Heart left ventricle (tissue), 16 donors: ENCODE measurements around the gene ZNF80. TPM values are rescaled to one million over a fixed set of nuclear protein-coding genes. Genes with fewer than 3 reads are reported as not detected.
A peak's percentile ranks its signal among the peaks of the same experiment; 100 is the strongest.

ENCODE experiments used
- ATAC-seq, 4 donors: fragments of 200-7000 bp; cut with Tn5 transposase; one replicate each; pipeline ENCODE4 v1.9.1; 2020 to 2022; ENCODE audit warnings: moderate library complexity in 4 of 4, mild to moderate bottlenecking in 3 of 4, moderate number of reproducible peaks in 1 of 4
- DNase-seq, 5 donors: peaks; one replicate each; pipeline ENCODE4 v3.0.0-alpha.2; 2020
- H3K27ac ChIP-seq, 12 donors: fragments of 200-600 bp; sonication (generic) in 4 of 12; one replicate each; pipeline versions ENCODE4 v1.5.0 to v1.8.0; 2016 to 2022; ENCODE audit warnings: mild to moderate bottlenecking in 2 of 12
- H3K27me3 ChIP-seq, 9 donors: fragments of 200-600 bp; sonication (generic) in 2 of 9; one replicate each; pipeline versions ENCODE4 v1.5.1 to v1.8.0; 2016 to 2022; ENCODE audit warnings: mild to moderate bottlenecking in 3 of 9
- H3K36me3 ChIP-seq, 9 donors: fragments of 200-600 bp; sonication (generic) in 2 of 9; one replicate each; pipeline versions ENCODE4 v1.5.0 to v1.8.0; 2018 to 2022; ENCODE audit warnings: mild to moderate bottlenecking in 2 of 9
- H3K4me1 ChIP-seq, 12 donors: fragments of 200-600 bp; sonication (generic) in 4 of 12; one replicate each; pipeline versions ENCODE4 v1.5.0 to v1.8.0; 2016 to 2022; ENCODE audit warnings: mild to moderate bottlenecking in 3 of 12
- H3K4me3 ChIP-seq, 12 donors: fragments of 200-600 bp; sonication (generic) in 4 of 12; one replicate each; pipeline versions ENCODE4 v1.5.0 to v1.8.0; 2017 to 2022; ENCODE audit warnings: mild to moderate bottlenecking in 9 of 12, moderate library complexity in 4 of 12
- H3K9me3 ChIP-seq, 12 donors: fragments of 200-600 bp; sonication (generic) in 4 of 12; one replicate each; pipeline versions ENCODE4 v1.5.0 to v1.8.0; 2016 to 2022; ENCODE audit warnings: mild to moderate bottlenecking in 1 of 12
- CTCF ChIP-seq, 12 donors: fragments of 200-600 bp; sonication (generic) in 4 of 12; IDR thresholded peaks; one replicate each; pipeline versions ENCODE4 v1.5.0 to v1.8.0; 2018 to 2022; ENCODE audit warnings: antibody characterized with exemption in 12 of 12, mild to moderate bottlenecking in 5 of 12
- POLR2A ChIP-seq, 2 donors: fragments of 450-650 bp; IDR thresholded peaks; one replicate each; pipeline ENCODE4 v1.6.1; 2017; ENCODE audit warnings: antibody characterized with exemption in 2 of 2, mild to moderate bottlenecking in 2 of 2, moderate library complexity in 2 of 2
- WGBS, 4 donors: extraction: QIAGEN DNeasy Blood & Tissue Kit in 2 of 4; methylation state at CpG; one replicate each; pipeline versions ENCODE4 v1.1.5 to v1.1.7; 2013 to 2018; 5-methylcytosine and 5-hydroxymethylcytosine counted together
- intact Hi-C, 10 donors: fragments of 100-400 bp; cut with DNase I; formaldehyde crosslinking; loops; one replicate each; pipeline versions ENCODE4 v1.11.1 to v1.14.2; 2022
- polyA plus RNA-seq, 2 donors: library from polyadenylated mRNA; stranded (reverse); fragments of 200-250 nt; gene quantifications; one replicate each; pipeline ENCODE4 v1.2.3, GENCODE V29; 2013
- total RNA-seq, 9 donors: library from RNA; depleted of rRNA in 2 of 9; stranded (reverse); fragments of >200 nt in 2 of 9; fragmentation: NEBNext Ultra II Directional in 3 of 9; extraction: Animal tissue kit (Norgen Biotek cat#: 25700) in 3 of 9; gene quantifications; one replicate each; pipeline versions ENCODE4 v1.1.0 to v1.2.4, GENCODE V29; 2016 to 2023
- donor health status: ischemic (EF 13 %, LVEDD 7.1; RV severe dilation, severe dysfunction).
- donor health status: healthy with polysubstance abuse.
- donor health status: DM: no; HTN: yes; CAD: no.
- donor health status: DM: no; HTN: no; CAD: no.
- donor health status: ischemic (EF 25% LVEDD 6.9; RV normal size, moderate dysfunction).
- donor health status: ischemic (EF 25% LVEDD 5.7; RV mildly dilated, moderate dysfunction).
- donor health status: healthy.
- donor health status: DM: yes; HTN: yes; CAD: no.
- donor health status: ischemic (EF 35%, LVEDD 5.7; RV mildly dilated, moderate dysfunction).
- donor health status: nonischemic (EF 11% LVEDD 7.7; RV severe dilation, severe dysfunction).
- donor health status: DM: yes; HTN: yes; CAD: no.
- donor health status: PGD.
- donor health status: ischemic (EF 29% LVEDD 5.4; RV normal size, mild dysfunction).
- donor health status: nonischemic (EF 23%, LVEDD 6.1; RV moderate dilation, normal function).

Gene ZNF80
- total and polyA plus RNA-seq, 11 donors = 0.09 to 0.11 TPM; not detected in 9

- H3K9me3 ChIP-seq = peaks cover 0 to 19% (median 12%) of the 10 kb centered on the region in 12 donors
- peaks cover 0 to 6% (median 0%) of the 10 kb centered on the region in 9 donors for H3K27me3 ChIP-seq
- DNase-seq (peak in 1 of 5 donors; percentile 24), ATAC-seq (peak; percentile 42 to 78 (median 76))
- peaks cover 0 to 32% (median 0%) of the 10 kb centered on the region in 12 donors for H3K4me1 ChIP-seq
- TF ChIP-seq POLR2A (IDR thresholded peaks at IDR 0.05) (no peak), CTCF (IDR thresholded peaks at IDR 0.05) (no peak)
- H3K36me3 ChIP-seq = no peaks in the 10 kb centered on the region
- peak overlapping the region in 1 of 12 donors; percentile 73 for H3K27ac ChIP-seq
- no peak overlapping the region for H3K4me3 ChIP-seq
- intact Hi-C loops = no loop called here
- WGBS, 4 donors = 74 to 79% (median 75%) methylated on average over 9 of the region's 9 CpGs
Observed at GRCh38 chr3:114221165-114221880, 16.1 kb downstream of the ZNF80 start.

GRCh38 chr3:114219741-114220140, 17.6 kb downstream of the ZNF80 start:
- 37 to 54% (median 46%) methylated on average over 2 of the region's 2 CpGs for WGBS, 4 donors
- no peak for TF ChIP-seq CTCF (IDR thresholded peaks at IDR 0.05)
- no peak for TF ChIP-seq POLR2A (IDR thresholded peaks at IDR 0.05)
- Histone ChIP-seq H3K4me3 (no peak overlapping the region), H3K27me3 (peaks cover 0 to 10% (median 2%) of the 10 kb centered on the region in 9 donors), H3K9me3 (peaks cover 0 to 9% (median 3%) of the 10 kb centered on the region in 12 donors), H3K4me1 (peaks cover 0 to 27% (median 0%) of the 10 kb centered on the region in 12 donors), H3K36me3 (no peaks in the 10 kb centered on the region), H3K27ac (no peak overlapping the region)
- intact Hi-C loops = no loop called here
- ATAC-seq (no peak), DNase-seq (no peak)

- peaks cover 0 to 10% (median 2%) of the 10 kb centered on the region in 9 donors for H3K27me3 ChIP-seq
Observed at GRCh38 chr3:114218578-114219185, 18.7 kb downstream of the ZNF80 start.

More at GRCh38 chr3:114218578-114219185, 18.7 kb downstream of the ZNF80 start:
- H3K4me1 ChIP-seq = peaks cover 0 to 30% (median 3%) of the 10 kb centered on the region in 12 donors
- H3K4me3 ChIP-seq = no peak overlapping the region
- H3K27ac ChIP-seq = no peak overlapping the region
- WGBS, 4 donors = 82 to 88% (median 86%) methylated on average over 11 to 12 of the region's 12 CpGs
- intact Hi-C loops = no loop called here
- no peaks in the 10 kb centered on the region for H3K36me3 ChIP-seq
- no peak for DNase-seq
- TF ChIP-seq POLR2A (IDR thresholded peaks at IDR 0.05) (no peak), CTCF (IDR thresholded peaks at IDR 0.05) (no peak)
- ATAC-seq = no peak
- no peaks in the 10 kb centered on the region for H3K9me3 ChIP-seq
